GM12892 (cell line): ENCODE measurements around the gene PTPN22.

Experiments used
- POLR2A ChIP-seq: IDR thresholded peaks from 2 replicates; pipeline ENCODE4 v1.6.1; 2011; ENCODE audit warnings: low read depth, low read length, control low read depth
- POLR2AphosphoS5 ChIP-seq: IDR thresholded peaks from 2 replicates; pipeline ENCODE4 v1.6.1; 2011; ENCODE audit warnings: low read depth, low read length, control low read depth
- TAF1 ChIP-seq: IDR thresholded peaks from 2 replicates; pipeline ENCODE4 v1.6.1; 2011; ENCODE audit warnings: low read depth, mild to moderate bottlenecking, control low read depth, low read length, borderline replicate concordance

GRCh38 chr1:113870778-113871177 lies 734 bp downstream of the PTPN22 start:
- no peak for TF ChIP-seq POLR2A
- no peak for TF ChIP-seq POLR2AphosphoS5
- no peak for TF ChIP-seq TAF1
